PC-9 (cell line): ENCODE measurements around the gene AAK1. TPM values are rescaled to one million over a fixed set of nuclear protein-coding genes. Genes with fewer than 3 reads are reported as not detected.

ENCODE experiments used
- BruUV-seq: library from RNA; stranded (reverse); fragments of 400-500 nt; replicated peaks from 2 replicates; lab custom pipeline; 2021; lab: Mats Ljungman, UMichigan
- CTCF ChIA-PET: fragments of 300-600 bp; sonication (Branson Sonifier 250); formaldehyde crosslinking; loops from one replicate; lab custom pipeline; 2022; ENCODE audit warnings: antibody characterized with exemption; lab: Charles Lee
- POLR2A ChIA-PET: fragments of 300-600 bp; sonication (Branson Sonifier 250); formaldehyde crosslinking; loops from one replicate; lab custom pipeline; 2022; ENCODE audit warnings: antibody characterized with exemption; ENCODE audit not compliant: unreplicated experiment; lab: Charles Lee
- DNase-seq, 2 experiments: peaks; one replicate each; pipeline versions ENCODE4 v3.0.0 to v3.0.0-alpha.2; 2015 to 2022; ENCODE audit warnings: mixed read lengths in 1 of 2
- H2AFZ ChIP-seq: fragments of 200-600 bp; sonication (generic); 2 replicates; pipeline ENCODE4 v1.8.1; 2017; ENCODE audit warnings: antibody characterized with exemption
- H3F3A ChIP-seq: fragments of 200-600 bp; sonication (generic); 2 replicates; pipeline ENCODE4 v1.8.1; 2017; ENCODE audit warnings: antibody characterized with exemption, mild to moderate bottlenecking, low read depth; ENCODE audit not compliant: insufficient read depth
- H3K27ac ChIP-seq: fragments of 200-600 bp; sonication (generic); 2 replicates; pipeline ENCODE4 v1.6.1; 2016; ENCODE audit warnings: mixed run types
- H3K27me3 ChIP-seq: fragments of 200-600 bp; sonication (generic); 2 replicates; pipeline ENCODE4 v1.6.1; 2016; ENCODE audit warnings: low read depth, mixed run types; ENCODE audit not compliant: insufficient read depth
- H3K36me3 ChIP-seq: fragments of 200-600 bp; sonication (generic); 2 replicates; pipeline ENCODE4 v1.6.1; 2016; ENCODE audit warnings: low read depth, mixed run types
- H3K4me1 ChIP-seq: fragments of 200-600 bp; sonication (generic); replicated peaks from 2 replicates; pipeline ENCODE4 v1.6.1; 2016; ENCODE audit warnings: mixed run types; ENCODE audit not compliant: insufficient read depth
- H3K4me2 ChIP-seq: fragments of 200-600 bp; sonication (generic); 2 replicates; pipeline ENCODE4 v1.6.1; 2017; ENCODE audit warnings: mixed run types
- H3K4me3 ChIP-seq: fragments of 200-600 bp; sonication (generic); 2 replicates; pipeline ENCODE4 v1.6.1; 2016; ENCODE audit warnings: mixed run types
- H3K79me2 ChIP-seq: fragments of 200-600 bp; sonication (generic); 2 replicates; pipeline ENCODE4 v1.6.1; 2017; ENCODE audit warnings: low read depth, mixed run types
- H3K9me2 ChIP-seq: fragments of 200-600 bp; sonication (generic); 2 replicates; pipeline ENCODE4 v1.8.1; 2017; ENCODE audit warnings: mild to moderate bottlenecking; ENCODE audit not compliant: insufficient read depth
- H3K9me3 ChIP-seq: fragments of 200-600 bp; sonication (generic); 2 replicates; pipeline ENCODE4 v1.8.1; 2016; ENCODE audit warnings: low read depth; ENCODE audit not compliant: insufficient read depth
- H4K20me1 ChIP-seq: fragments of 200-600 bp; sonication (generic); 2 replicates; pipeline ENCODE4 v1.8.1; 2017; ENCODE audit not compliant: insufficient read depth
- CTCF ChIP-seq: fragments of 200-600 bp; sonication (generic); conservative IDR thresholded peaks from 2 replicates; pipeline ENCODE4 v1.6.1; 2017; ENCODE audit warnings: mixed run types, antibody characterized with exemption, mild to moderate bottlenecking, moderate library complexity
- EZH2 ChIP-seq: fragments of 200-600 bp; sonication (generic); IDR thresholded peaks from 2 replicates; pipeline ENCODE4 v1.8.0; 2017; ENCODE audit warnings: antibody characterized with exemption, low read depth
- intact Hi-C: fragments of 100-400 bp; cut with micrococcal nuclease; formaldehyde crosslinking; loops from one replicate; pipeline ENCODE4 v1.10.0; 2022; ENCODE audit not compliant: unreplicated experiment
- total RNA-seq: library from RNA; stranded (reverse); gene quantifications from 2 replicates; pipeline ENCODE4 v1.2.3, GENCODE V29; 2021

The AAK1 gene
- total RNA-seq, 1 experiment from 2014 or later: 66.6 TPM

GRCh38 chr2:69560147-69560482, 83.4 kb downstream of the AAK1 start:
- H3K79me2 ChIP-seq: peaks cover 77% of the 10 kb centered on the region
- H4K20me1 ChIP-seq: no peaks in the 10 kb centered on the region; the same call in 1 of the 2 replicates
- H3K4me3 ChIP-seq: no peak overlapping the region
- no TSS peak for BruUV-seq
- H3K4me1 ChIP-seq: peaks cover 30% of the 10 kb centered on the region
- ChIA-PET CTCF (no interaction called here), POLR2A (no interaction called here)
- H3K4me2 ChIP-seq: no peak overlapping the region
- H3F3A ChIP-seq: peaks cover 8% of the 10 kb centered on the region; the same call in 1 of the 2 replicates
- intact Hi-C loops: loop anchor here (1.0 kb wide), 1 partner anchor 83 kb away; the partner anchor contains the start of gene AAK1
- TF ChIP-seq EZH2 (no peak), CTCF (no peak)
- H3K9me2 ChIP-seq: no peaks in the 10 kb centered on the region
- H3K36me3 ChIP-seq: 0 out of 2 replicates have a peak, but pooled peaks cover 3% of the 10 kb centered on the region
- no peaks in the 10 kb centered on the region for H3K27me3 ChIP-seq
- no peak for DNase-seq
- H3K27ac ChIP-seq: no peak overlapping the region
- peaks cover 3% of the 10 kb centered on the region; the same call in 1 of the 2 replicates for H3K9me3 ChIP-seq
- H2AFZ ChIP-seq: no peak overlapping the region

GRCh38 chr2:69559442-69560146, 83.9 kb downstream of the AAK1 start:
- Histone ChIP-seq H3K4me2 (no peak overlapping the region), H3F3A (peaks cover 8% of the 10 kb centered on the region; the same call in 1 of the 2 replicates), H2AFZ (no peak overlapping the region), H4K20me1 (no peaks in the 10 kb centered on the region; the same call in 1 of the 2 replicates), H3K9me2 (no peaks in the 10 kb centered on the region), H3K4me1 (peaks cover 25% of the 10 kb centered on the region), H3K4me3 (no peak overlapping the region), H3K27me3 (no peaks in the 10 kb centered on the region), H3K9me3 (peaks cover 3% of the 10 kb centered on the region; the same call in 1 of the 2 replicates), H3K36me3 (0 out of 2 replicates have a peak, but pooled peaks cover 2% of the 10 kb centered on the region), H3K27ac (no peak overlapping the region), H3K79me2 (peaks cover 72% of the 10 kb centered on the region)
- DNase-seq: peak; percentile 19 to 76
- intact Hi-C loops: loop anchor here (1.0 to 2.0 kb wide), 3 partner anchors 84 to 257 kb away; partner anchors contain the start of gene AAK1
- CTCF ChIA-PET: no interaction called here
- no TSS peak for BruUV-seq
- POLR2A ChIA-PET: no interaction called here
- TF ChIP-seq CTCF (peak; percentile 83), EZH2 (no peak)

- Histone ChIP-seq H3K4me2 (no peak overlapping the region), H3K36me3 (0 out of 2 replicates have a peak, but pooled peaks cover 12% of the 10 kb centered on the region), H3K79me2 (peaks cover 36% of the 10 kb centered on the region), H3K27ac (no peak overlapping the region), H3K4me1 (peaks cover 17% of the 10 kb centered on the region), H3F3A (no peaks in the 10 kb centered on the region; the same call in 1 of the 2 replicates), H2AFZ (no peak overlapping the region), H3K9me2 (no peaks in the 10 kb centered on the region), H4K20me1 (no peaks in the 10 kb centered on the region; the same call in 1 of the 2 replicates), H3K27me3 (no peaks in the 10 kb centered on the region), H3K4me3 (no peak overlapping the region), H3K9me3 (peaks cover 3% of the 10 kb centered on the region; the same call in 1 of the 2 replicates)
- ChIA-PET POLR2A (no interaction called here), CTCF (no interaction called here)
- no peak for DNase-seq
- no TSS peak for BruUV-seq
- no peak for TF ChIP-seq EZH2
- no peak for TF ChIP-seq CTCF
- intact Hi-C loops: no loop called here
These were observed 87.5 kb downstream of the AAK1 start for GRCh38 chr2:69556008-69556407.
